Erythroblast (primary cell): ENCODE measurements around the gene MTERF1.

Source experiments
- DNase-seq, 2 experiments: peaks; one replicate each; lab custom pipeline; 2025; lab: John Stamatoyannopoulos, UW
- GATA1 ChIP-seq: IDR thresholded peaks from 2 replicates; pipeline ENCODE4 v1.6.1; 2011; ENCODE audit warnings: low read depth, mild to moderate bottlenecking, control low read depth, low read length, moderate library complexity
- POLR2A ChIP-seq: IDR thresholded peaks from 2 replicates; pipeline ENCODE4 v1.6.1; 2011; ENCODE audit warnings: mild to moderate bottlenecking, low read length

Gene MTERF1

DNA sequence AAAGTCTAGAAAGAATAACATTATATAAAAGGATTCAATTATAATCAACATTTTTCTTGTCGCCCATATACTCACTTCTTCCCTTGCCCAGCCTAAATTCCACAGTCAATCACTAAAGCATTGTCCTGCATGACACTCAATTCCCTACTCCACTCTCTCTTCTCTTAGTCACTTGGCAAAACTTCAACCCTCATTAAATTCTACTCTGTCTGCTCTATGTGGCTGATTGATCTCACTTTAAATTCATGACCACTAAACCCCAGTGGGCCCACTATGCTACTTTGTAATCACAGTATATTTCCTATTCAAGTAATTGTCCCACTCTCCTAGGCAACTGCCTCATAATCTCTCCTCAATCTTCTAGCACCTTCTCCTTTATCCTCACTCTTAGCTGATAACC is 54.1 kb downstream of the MTERF1 start:
- no peak for DNase-seq
- TF ChIP-seq GATA1 (no peak), POLR2A (no peak)

DNA sequence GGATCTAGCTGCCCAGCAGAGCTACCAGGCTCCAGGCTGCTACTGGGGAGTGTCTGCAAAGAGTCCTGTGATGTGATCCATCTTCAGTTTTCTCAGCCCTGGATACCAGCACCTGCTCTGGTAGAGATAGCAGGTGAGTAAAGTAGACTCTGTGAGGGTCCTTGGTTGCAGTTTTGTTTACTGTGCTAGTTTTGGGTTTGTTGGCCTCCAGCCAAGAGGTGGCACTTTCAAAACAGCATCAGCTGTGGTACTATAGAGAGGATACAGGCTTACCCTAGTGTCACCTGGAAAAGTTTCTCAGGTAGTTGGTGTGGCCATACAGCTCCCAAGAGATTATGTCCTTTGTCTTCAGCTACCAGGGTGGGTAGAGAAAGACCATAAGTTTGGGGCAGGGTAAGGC is 56.3 kb downstream of the MTERF1 start:
- no peak for DNase-seq
- TF ChIP-seq POLR2A (no peak), GATA1 (no peak)
